Measurements from ENCODE around the gene BARHL1.

BARHL1 gene

DNA sequence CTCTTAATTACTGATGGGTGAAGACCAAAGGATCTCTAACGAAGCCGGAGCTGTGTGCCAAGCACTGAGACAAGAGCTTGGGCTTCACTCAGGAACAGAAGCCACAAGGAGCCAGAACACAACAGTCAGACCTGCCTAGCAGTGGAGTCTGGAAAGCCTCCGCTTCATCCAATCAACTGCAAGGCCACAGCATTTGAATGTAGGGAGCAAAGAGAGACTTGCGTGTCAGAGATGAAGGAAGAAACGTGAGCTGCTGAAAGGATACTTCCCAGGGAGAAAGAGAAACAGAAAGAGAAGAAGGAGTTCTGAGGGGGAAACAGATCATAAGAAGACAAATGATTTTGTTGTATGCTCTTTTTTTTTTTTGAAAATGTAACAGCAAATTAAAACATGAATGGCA lies 43.9 kb downstream of the BARHL1 start:
- DNase-seq = no peak

DNA sequence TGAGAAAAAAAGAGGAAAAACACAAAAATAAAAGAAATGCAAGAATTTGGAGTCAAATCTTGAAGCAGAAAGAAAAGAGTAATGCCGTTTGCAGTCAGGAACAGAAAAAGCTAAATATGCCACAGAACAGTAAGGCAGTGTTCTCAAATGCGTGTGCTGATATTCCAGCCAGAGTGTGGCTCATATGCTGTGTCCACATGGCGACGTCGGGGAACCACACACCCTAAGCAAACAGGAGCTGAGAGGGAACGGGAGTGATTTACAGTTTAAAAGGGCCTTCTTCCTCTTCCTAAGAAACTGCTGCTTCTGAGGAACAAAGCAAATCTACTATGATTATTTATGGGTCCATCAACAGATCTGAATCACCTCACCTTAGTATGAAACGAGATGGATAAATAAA lies 44.7 kb downstream of the BARHL1 start:
- no peak for DNase-seq

DNA sequence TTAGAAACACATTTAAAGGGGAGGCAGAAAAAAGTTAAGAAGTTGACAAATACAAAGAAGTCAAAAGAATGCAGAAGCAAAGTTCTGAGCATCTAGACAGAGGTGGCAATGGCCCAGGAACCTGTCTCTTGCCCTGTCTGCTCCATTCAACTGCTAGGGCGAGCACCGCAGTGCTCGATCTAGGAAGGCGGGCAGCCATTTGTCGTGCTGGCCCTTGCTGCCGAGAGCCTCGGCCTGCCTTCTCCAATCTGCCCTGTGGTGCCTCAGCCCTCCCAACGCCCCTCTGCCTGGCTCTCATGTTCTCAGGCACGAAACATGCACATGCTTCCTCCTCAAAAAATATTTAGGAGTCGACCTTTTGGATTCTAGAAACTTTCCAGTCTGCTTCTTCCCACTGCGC lies 45.2 kb downstream of the BARHL1 start:
- no peak for DNase-seq

DNA sequence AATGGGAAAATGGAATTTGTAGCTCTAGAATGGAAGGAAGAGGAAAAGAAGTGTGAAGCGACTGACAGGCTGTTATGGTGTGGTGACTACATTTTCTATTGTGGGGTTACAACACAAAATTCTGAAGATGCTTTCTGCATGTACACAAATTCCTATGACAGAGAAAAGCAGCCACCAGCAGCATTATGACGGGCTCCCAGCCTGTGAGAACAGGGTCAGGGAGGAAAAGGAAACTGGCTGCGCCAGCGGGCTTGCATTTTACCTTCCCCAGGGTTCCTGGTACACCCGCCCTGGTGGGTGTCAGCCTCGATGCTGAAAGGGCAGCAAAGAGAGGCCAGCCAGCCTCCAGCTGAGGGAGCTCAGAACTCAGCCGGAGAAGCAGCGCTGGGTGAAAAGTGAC lies 46.3 kb downstream of the BARHL1 start:
- no peak for DNase-seq

DNA sequence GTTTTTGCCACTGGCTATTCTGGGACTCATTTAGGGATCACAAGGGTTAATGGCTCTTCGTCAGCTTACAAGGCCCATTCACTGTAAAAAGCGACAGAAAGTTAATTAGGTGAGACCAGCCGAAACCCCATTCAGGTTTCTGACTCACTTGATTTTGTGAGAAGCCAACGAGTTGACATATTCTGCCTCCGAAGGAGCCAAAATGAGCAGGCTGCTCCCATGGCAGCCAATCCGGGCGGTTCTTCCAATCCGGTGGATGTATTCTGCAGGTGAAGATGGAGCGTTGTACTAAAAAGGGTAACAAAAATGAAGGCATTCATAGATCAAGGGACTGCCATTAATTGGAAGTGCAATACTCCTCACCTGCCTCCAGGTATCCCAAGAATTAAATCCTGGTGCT lies 47.7 kb downstream of the BARHL1 start:
- no peak for DNase-seq

DNA sequence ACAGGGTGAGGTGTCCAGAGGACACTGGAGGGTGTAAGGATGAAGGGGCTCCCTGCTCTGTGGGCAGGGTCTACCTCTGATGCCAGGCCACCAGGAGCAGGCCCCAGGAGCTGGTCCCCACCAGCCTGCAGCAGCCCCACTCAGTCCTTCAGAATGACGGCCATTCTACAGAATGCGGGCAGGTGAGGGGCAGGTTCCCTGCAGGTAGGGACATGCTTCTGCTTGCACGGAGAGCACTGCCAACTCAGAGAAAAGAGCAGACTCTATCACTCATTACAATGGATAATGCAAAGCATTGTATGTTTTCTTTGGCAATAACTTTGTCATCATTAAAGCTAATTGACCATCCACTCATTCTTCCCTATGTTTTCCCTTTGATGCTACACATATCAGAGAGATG lies 48.4 kb downstream of the BARHL1 start:
- no peak for DNase-seq

DNA sequence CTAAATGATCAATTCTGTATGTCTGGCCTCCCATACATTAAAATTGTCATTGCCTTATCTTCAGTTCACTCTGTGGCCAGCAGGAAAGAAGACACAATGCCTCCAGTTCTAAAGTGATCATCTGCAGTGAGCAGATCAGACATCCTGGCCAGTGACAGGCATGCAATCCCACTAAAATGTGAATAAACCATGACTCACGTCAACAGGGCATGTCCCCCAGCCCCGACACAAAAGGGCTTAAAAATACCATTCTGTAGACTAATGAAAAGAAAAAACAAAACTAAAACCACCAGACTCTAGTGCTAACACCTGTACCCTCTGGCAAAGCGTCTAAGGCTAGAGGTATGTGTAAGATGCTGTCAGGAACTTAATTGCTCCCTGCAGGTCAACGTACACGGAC lies 48.9 kb downstream of the BARHL1 start:
- no peak for DNase-seq

DNA sequence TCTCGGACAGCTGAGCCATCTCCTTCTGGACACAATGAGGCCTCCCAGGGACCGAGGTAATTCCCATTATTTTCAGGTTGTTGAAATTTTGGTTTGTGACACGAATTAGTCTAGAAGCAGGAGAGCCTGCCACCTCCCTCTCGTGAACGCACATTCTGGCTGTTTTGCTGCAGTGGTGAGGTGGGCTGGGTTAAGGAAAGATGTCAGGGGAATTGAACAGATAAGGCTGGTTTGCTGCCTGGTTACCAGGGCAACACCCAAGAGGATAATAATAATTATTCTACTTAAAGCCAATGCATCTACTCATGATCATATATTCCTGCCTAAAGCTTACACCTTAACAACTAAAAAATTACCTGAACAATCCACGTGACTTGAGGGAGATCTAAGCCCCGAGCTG lies 49.3 kb downstream of the BARHL1 start:
- DNase-seq = no peak

DNA sequence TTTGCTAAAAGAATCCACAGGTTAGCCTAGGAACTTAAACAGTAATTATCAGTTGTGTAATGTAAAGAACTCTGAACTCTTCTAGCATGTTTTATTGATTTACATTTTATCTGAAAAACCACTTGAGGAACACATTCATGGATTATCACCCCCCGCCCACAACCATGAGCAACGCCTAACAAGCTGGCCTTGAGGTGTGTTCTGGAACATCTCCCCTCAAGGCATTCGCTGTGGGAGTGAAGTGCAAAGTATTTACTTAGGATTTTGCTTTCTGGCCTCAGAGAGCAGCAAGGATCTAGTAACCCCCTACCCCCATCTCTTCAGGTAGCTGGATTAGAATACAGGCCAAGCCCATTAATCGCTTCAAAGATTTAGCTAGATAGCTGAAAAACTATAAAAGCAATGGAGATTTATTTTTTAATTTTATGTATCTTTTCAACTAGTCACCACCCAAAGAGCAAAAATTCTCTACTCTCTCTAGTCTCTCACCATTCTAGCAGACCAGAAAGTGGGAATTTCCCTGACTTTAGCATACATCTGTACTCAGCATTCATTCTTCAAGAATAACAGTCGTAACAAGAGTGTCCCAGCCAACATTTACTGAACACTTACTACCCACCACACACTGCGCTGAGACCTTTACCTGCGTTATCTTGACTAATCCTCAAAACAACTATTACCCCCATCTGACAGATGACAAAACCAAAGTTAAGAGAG lies 50.2 kb downstream of the BARHL1 start:
- DNase-seq = no peak

DNA sequence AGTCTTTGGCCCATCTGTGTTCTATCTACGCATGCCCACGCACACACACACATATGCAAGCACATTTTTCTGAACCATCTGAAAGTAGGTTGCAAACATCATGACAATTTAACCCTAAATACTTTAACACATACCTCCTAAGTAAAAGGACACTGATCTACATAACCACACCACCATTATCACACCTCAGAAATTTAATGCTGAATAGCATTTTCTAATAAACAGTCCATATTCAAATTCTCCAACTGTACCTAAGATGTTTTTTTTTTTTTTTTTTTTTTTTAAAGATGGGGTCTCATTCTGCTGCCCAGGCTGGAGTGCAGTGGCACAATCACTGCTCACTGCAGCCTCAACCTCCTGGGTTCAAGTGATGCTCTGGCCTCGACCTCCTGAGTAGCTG lies 51.9 kb downstream of the BARHL1 start:
- DNase-seq = no peak

DNA sequence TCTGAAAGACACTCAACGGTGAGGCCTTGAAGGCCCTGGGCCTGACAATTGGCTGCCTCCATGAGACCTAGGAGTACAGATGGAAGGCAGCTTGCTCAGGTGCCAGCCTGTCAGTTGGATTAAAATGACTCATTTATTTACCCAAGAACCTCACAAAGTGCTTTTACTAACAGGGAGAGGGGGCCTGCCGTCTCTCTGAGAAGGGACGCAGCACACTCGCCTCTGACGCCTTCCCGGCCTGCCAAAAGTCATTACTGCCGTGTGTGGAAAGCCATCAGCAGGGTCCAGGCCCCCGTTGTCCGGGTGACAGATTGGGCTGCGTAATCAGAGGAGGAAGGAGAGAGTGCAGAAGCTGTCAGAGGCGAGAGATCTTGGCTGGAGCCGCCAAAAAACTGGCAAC lies 54.9 kb downstream of the BARHL1 start:
- DNase-seq = no peak

DNA sequence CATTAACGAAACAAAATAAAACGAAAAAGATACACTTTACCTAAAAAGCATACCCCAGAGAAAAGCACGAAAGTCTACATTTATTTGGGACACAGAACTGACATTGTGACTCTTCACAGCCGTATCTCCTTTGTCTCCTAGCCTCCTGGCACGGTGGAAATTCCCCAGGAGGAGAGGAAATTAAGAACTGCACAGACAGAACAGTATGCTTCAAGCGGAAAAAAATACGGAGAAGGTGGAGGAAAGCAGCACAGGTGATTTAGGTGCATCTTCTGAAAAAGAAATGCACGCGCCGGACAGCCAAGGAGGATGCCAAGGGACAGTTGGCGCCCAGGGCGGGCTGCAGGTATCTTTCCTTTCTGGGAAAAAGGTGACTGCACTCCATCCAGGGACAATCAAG lies 55.4 kb downstream of the BARHL1 start:
- no peak for DNase-seq

DNA sequence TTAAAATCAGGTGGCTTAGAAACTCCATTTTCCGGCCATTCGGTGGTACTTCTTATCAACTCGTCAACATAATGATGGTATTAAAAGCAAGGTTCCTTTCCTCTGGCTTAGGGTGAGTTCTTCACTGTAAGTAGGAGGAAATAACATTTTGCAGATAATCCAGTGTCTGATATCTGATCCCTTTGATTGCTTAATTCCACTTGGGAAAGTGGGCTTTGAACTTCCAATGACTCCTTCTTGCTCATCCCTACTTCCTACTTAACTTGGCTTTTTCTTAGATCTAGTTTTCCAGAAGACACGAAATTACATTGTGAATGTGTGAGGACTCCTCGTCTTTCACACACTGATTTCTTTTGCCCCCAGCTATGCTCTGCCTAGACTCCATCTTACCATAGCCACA lies 55.8 kb downstream of the BARHL1 start:
- DNase-seq = no peak

DNA sequence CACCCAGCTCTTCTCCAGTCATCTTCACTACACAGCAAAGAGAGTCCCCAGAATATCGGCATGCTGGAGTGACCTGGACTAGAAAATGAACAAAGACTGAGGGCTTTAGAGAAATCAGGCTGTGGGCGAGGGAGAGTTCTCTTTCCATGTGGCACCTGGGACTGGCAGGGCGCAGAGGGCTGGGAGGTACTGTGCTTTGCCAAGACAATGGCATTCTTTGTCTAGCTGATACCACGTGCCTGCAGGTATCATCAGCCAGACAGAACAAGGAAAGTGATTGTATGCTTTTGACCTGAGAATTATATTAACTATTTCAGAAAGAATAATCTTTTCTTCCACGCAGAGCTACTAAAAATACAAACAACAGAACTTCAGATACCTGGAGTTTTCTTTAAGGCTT lies 56.9 kb downstream of the BARHL1 start:
- DNase-seq = no peak
